Left cardiac atrium (tissue), 4 donors: ENCODE measurements around the gene TSGA10IP. TPM values are rescaled to one million over a fixed set of nuclear protein-coding genes. Genes with fewer than 3 reads are reported as not detected.
"Not testable (repeated sequence)": the region's sequence is repeated elsewhere in the genome, so short reads cannot be mapped to it uniquely, and the experiment has no call there.

ENCODE experiments used
- ATAC-seq, 2 donors: fragments of 200-7000 bp; cut with Tn5 transposase; one replicate each; pipeline ENCODE4 v1.9.1; 2020; ENCODE audit warnings: mild to moderate bottlenecking in 2 of 2, moderate library complexity in 2 of 2
- DNase-seq: peaks from one replicate; pipeline ENCODE4 v3.0.0-alpha.2; 2020
- intact Hi-C, 2 donors: fragments of 100-400 bp; cut with DNase I; formaldehyde crosslinking; loops; one replicate each; pipeline versions ENCODE4 v1.14.1 to v1.15.1; 2022 to 2023
- total RNA-seq, 2 donors: library from RNA; stranded (reverse); fragmentation: NEBNext Ultra II Directional; extraction: Animal tissue kit (Norgen Biotek cat#: 25700); gene quantifications; one replicate each; pipeline ENCODE4 v1.2.1, GENCODE V29; 2021
- donor health status: DM: no; HTN: yes; CAD: no.
- donor health status: DM: no; HTN: yes; CAD: no; lungs with severe emphysema.
- donor health status: DM: yes; HTN: yes; CAD: no.
- donor health status: Dilated cardiomyopathy.

Gene TSGA10IP
- total RNA-seq, 2 donors from 2014 or later, result not detected

- intact Hi-C loops, result no loop called here
- DNase-seq (no peak), ATAC-seq (no peak)
Observed at GRCh38 chr11:65941720-65942310, 3.5 kb upstream of the TSGA10IP start.

GRCh38 chr11:65942531-65942930 is 2.7 kb upstream of the TSGA10IP start:
- intact Hi-C loops, result no loop called here
- DNase-seq (no peak), ATAC-seq (no peak)

- DNase-seq, result no peak
- no peak for ATAC-seq
- intact Hi-C loops, result no loop called here
Observed at GRCh38 chr11:65944191-65944590, 1.1 kb upstream of the TSGA10IP start.

GRCh38 chr11:65944767-65945166 is 513 bp upstream of the TSGA10IP start:
- DNase-seq (no peak), ATAC-seq (no peak)
- intact Hi-C loops, result no loop called here

GRCh38 chr11:65945941-65946558 is 770 bp downstream of the TSGA10IP start:
- ATAC-seq (no peak), DNase-seq (no peak)
- intact Hi-C loops, result no loop called here

GRCh38 chr11:65946655-65947054 is 1.4 kb downstream of the TSGA10IP start:
- no peak for ATAC-seq
- intact Hi-C loops, result no loop called here
- no peak for DNase-seq

GRCh38 chr11:65947133-65947532 is 1.9 kb downstream of the TSGA10IP start:
- DNase-seq (no peak), ATAC-seq (no peak)
- intact Hi-C loops, result no loop called here

GRCh38 chr11:65947603-65948125 is 2.4 kb downstream of the TSGA10IP start:
- no peak for DNase-seq
- no peak for ATAC-seq
- intact Hi-C loops, result no loop called here

- DNase-seq, intact Hi-C loops, ATAC-seq: not testable (repeated sequence)
Observed at GRCh38 chr11:65950711-65951110, 5.4 kb downstream of the TSGA10IP start.

GRCh38 chr11:65951641-65952040 is 6.4 kb downstream of the TSGA10IP start:
- intact Hi-C loops, ATAC-seq, DNase-seq: not testable (repeated sequence)

GRCh38 chr11:65952052-65952521 is 6.8 kb downstream of the TSGA10IP start:
- DNase-seq, result no peak
- no peak for ATAC-seq
- intact Hi-C loops, result no loop called here

GRCh38 chr11:65953471-65953870 is 8.2 kb downstream of the TSGA10IP start:
- intact Hi-C loops, result no loop called here
- DNase-seq (no peak), ATAC-seq (no peak)

GRCh38 chr11:65954771-65955170 is 9.5 kb downstream of the TSGA10IP start:
- no peak for ATAC-seq
- DNase-seq, result no peak
- intact Hi-C loops, result no loop called here

- intact Hi-C loops, result no loop called here
- ATAC-seq (no peak), DNase-seq (no peak)
Observed at GRCh38 chr11:65958291-65958690, 13.0 kb downstream of the TSGA10IP start.

- intact Hi-C loops, result no loop called here
- no peak for DNase-seq
- no peak for ATAC-seq
Observed at GRCh38 chr11:65958774-65959420, 13.6 kb downstream of the TSGA10IP start.

- peak in 1 of 2 donors; percentile 2 for ATAC-seq
- intact Hi-C loops, result loop anchor here (1.0 to 10.0 kb wide), 3 partner anchors 44 to 76 kb away; partner anchors contain the start of genes FIBP (in 2 of the 2), C11orf68 (in 1 of the 2) and DRAP1 (in 1 of the 2)
- DNase-seq, result no peak
Observed at GRCh38 chr11:65960824-65961266, 15.6 kb downstream of the TSGA10IP start.

- peak; percentile 99 for ATAC-seq
- peak; percentile 99 for DNase-seq
- intact Hi-C loops, result loop anchor here (1.0 to 10.0 kb wide), 3 partner anchors 44 to 77 kb away; partner anchors contain the start of genes FIBP (in 2 of the 2), C11orf68 (in 1 of the 2) and DRAP1 (in 1 of the 2)
Observed at GRCh38 chr11:65961267-65962140, 16.2 kb downstream of the TSGA10IP start, which contains the start of gene SART1. Gene SART1 (plus strand): TSS chr11:65961734. CDS start chr11:65961781, 47 bp downstream.

- intact Hi-C loops, result loop anchor here (5.0 to 10.0 kb wide), 2 partner anchors 45 to 77 kb away; partner anchors contain the start of genes C11orf68 (in 1 of the 2), DRAP1 (in 1 of the 2) and FIBP (in 1 of the 2)
Observed at GRCh38 chr11:65962141-65962564, 16.9 kb downstream of the TSGA10IP start.

More at GRCh38 chr11:65962141-65962564, 16.9 kb downstream of the TSGA10IP start:
- ATAC-seq (peak in 1 of 2 donors; percentile 1), DNase-seq (no peak)
